ENCODE results near the gene TCP11L2.
"Not testable (repeated sequence)": the region's sequence is repeated elsewhere in the genome, so short reads cannot be mapped to it uniquely, and the experiment has no call there.

Gene TCP11L2

DNA sequence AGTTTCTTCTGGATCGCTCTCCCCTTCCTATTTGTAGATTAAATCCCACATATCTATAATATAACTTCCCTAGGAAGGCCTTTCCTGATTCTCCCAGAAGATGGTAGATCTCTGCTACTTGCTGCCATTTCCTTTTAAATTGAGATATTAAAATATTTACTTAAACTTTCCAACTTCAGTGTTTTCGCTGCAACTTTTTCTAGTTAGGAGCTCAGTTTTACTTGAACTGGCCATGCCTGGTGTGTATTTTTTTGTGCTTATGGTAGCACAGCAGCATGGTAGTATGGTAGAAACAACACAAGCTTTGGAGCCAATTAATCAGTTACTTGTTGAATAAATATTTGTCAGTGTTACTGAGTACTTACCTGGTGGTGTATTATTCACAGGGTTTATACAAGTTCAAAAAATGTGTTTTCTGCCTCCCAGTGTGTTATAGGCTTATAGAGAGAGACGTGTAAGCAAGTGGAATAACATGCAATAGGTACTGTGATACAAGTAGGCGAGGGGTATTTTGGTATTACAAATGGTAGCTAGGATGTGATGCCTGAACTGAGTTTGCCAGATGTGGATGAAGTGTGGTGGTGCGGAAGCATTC is 58.0 kb downstream of the TCP11L2 start:
- DNase-seq (ENCODE audit: low read depth), result no peak
- H3K4me3 ChIP-seq (ENCODE audit: low read depth, low read length), result no peak overlapping the region
- TF ChIP-seq, protein P1, sequence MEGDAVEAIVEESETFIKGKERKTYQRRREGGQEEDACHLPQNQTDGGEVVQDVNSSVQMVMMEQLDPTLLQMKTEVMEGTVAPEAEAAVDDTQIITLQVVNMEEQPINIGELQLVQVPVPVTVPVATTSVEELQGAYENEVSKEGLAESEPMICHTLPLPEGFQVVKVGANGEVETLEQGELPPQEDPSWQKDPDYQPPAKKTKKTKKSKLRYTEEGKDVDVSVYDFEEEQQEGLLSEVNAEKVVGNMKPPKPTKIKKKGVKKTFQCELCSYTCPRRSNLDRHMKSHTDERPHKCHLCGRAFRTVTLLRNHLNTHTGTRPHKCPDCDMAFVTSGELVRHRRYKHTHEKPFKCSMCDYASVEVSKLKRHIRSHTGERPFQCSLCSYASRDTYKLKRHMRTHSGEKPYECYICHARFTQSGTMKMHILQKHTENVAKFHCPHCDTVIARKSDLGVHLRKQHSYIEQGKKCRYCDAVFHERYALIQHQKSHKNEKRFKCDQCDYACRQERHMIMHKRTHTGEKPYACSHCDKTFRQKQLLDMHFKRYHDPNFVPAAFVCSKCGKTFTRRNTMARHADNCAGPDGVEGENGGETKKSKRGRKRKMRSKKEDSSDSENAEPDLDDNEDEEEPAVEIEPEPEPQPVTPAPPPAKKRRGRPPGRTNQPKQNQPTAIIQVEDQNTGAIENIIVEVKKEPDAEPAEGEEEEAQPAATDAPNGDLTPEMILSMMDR (IDR thresholded peaks at IDR 0.05; ENCODE audit: insufficient read depth, low read depth, low read length, missing control alignments), result no peak

DNA sequence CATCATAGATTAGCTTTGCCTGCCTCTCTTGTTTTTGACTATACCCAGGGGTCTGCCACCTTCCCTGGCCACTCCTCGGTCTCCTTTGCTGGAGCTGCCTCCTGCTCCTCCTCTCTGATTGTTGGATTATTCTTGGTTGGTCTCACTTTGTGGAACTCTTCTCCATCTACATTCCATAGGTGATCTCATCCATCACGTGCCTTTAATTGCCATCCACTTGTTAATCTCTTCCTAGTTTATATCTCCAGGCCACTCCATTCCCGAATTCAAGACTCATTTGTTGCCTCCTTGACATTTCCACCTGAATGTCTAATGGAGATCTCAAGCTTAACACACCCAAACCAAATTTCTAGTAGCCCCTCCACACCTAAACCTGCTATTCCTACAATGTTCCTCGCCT is 60.4 kb downstream of the TCP11L2 start:
- no peak overlapping the region for H3K4me3 ChIP-seq (ENCODE audit: low read depth, low read length)
- TF ChIP-seq, protein P1 (IDR thresholded peaks at IDR 0.05; ENCODE audit: insufficient read depth, low read depth, low read length, missing control alignments), result no peak
- no peak for DNase-seq (ENCODE audit: low read depth)

DNA sequence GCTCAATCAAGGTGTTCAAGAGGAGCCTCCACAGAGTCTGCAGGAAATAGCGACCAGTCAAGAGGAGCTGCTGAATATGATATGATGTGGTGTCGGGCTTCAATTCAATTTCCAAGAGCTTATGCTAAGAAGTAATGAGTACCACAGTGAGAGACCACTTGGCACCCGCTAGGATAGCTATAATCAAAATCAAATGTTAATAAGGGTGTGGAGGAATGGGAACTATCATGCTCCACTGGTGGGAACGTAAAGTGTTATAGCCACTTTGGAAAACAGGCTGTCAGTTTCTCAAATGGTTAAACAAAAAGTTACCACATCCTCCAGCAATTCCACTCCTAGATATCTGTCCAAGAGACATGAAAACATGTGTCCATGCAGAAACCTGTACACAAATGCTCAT is 61.7 kb downstream of the TCP11L2 start:
- TF ChIP-seq, protein P1 (IDR thresholded peaks at IDR 0.05; ENCODE audit: insufficient read depth, low read depth, low read length, missing control alignments), result no peak
- no peak for DNase-seq (ENCODE audit: low read depth)
- no peak overlapping the region for H3K4me3 ChIP-seq (ENCODE audit: low read depth, low read length)

DNA sequence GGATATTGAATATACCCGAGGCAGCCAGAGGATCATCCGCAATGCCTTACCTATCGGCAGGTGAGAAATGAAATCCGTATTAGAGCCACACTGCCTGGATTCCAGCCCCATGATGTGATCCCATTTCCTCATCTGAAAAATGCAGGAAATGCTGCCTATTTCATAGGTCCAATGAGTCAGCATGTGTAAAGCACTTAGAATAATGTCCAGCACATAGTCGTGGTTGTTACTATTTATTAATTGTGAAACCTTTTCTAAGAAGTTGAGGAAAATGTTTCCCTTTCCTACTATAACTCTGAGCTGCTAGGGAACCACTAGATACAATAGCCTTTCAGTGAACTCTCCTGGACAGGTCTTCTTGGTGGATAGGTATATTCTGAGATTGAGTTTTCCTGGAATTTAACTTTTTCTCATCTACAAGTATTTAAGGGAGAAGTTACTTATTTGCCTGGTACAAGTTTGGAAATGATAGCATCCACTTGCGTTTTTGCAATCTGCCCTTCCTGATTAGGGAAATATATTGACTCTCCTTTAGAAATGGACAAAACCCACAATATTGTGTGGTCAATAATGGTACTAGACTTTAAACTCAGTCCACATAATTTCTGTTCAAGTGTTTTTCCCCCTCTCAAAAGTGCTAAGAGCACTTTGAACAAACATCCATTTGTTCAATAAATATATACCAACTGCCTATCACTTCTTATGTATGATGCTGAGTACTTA is 67.3 kb downstream of the TCP11L2 start:
- no peak for DNase-seq (ENCODE audit: low read depth)

DNA sequence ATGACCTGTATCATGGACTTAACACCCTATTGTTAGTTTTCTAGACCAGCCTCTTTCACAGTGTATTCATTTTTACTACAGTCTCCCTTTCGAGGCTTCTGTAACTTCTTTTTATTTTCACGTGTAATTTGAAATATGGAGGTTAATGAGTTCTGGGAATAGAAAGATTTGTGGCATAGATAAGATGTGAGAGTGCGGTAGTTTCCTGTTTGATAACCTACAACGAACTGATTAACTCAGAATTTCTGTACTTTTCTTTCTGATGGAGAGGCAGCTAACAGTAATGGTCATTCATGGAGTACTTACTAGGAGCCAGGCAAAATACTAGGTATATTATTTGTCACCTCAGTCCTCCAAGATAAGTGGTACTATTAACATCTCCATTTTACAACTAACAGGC is 76.3 kb downstream of the TCP11L2 start:
- no peak overlapping the region for H3K4me3 ChIP-seq (ENCODE audit: low read depth, low read length)
- TF ChIP-seq, protein P1 (IDR thresholded peaks at IDR 0.05; ENCODE audit: insufficient read depth, low read depth, low read length, missing control alignments), result no peak

More for the DNA sequence above, 67.3 kb downstream of the TCP11L2 start:
- H3K4me3 ChIP-seq (ENCODE audit: low read depth, low read length), result no peak overlapping the region
- TF ChIP-seq, protein P1 (IDR thresholded peaks at IDR 0.05; ENCODE audit: insufficient read depth, low read depth, low read length, missing control alignments), result no peak

DNA sequence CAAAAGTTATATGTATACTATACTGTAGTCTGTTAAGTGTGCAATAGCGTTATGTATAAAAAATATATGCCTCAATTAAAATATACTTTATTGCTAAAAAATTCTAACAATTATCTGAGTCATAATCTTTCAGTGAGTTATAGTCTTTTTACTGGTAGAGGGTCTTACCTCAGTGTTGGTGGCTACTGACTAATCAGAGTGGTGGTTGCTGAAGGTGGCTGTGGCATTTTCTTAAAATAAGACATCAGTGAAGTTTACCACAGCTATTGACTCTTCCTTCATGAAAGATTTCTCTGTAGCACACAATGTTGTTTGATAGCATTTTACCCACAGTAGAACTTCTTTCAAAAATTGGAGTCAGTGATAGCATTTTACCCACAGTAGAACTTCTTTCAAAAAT is 78.4 kb downstream of the TCP11L2 start:
- TF ChIP-seq, protein P1 (IDR thresholded peaks at IDR 0.05; ENCODE audit: insufficient read depth, low read depth, low read length, missing control alignments), result no peak
- H3K4me3 ChIP-seq (ENCODE audit: low read depth, low read length), result no peak overlapping the region
- no peak for DNase-seq (ENCODE audit: low read depth)

More for the DNA sequence above, 76.3 kb downstream of the TCP11L2 start:
- no peak for DNase-seq (ENCODE audit: low read depth)

DNA sequence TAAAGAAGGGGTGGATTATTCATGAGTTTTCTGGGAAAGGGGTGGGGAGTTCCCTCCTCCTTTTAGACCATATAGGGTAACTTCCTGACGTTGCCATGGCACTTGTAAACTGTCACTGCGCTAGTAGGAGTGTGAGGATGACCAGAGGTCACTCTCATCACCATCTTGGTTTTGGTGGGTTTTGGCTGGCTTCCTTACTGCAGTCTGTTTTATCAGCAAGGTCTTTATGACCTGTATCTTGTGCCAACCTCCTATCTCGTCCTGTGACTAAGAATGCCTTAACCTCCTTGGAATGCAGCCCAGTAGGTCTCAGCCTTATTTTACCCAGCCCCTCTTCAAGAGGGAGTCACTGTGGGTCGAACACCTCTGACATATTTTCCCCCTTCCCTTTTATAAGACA is 79.3 kb downstream of the TCP11L2 start:
- DNase-seq (ENCODE audit: low read depth); H3K4me3 ChIP-seq (ENCODE audit: low read depth, low read length): not testable (repeated sequence)
